ENCODE measurements around the gene ZNF512B. TPM values are rescaled to one million over a fixed set of nuclear protein-coding genes. Genes with fewer than 3 reads are reported as not detected.
"Not testable (repeated sequence)": the region's sequence is repeated elsewhere in the genome, so short reads cannot be mapped to it uniquely, and the experiment has no call there.

Gene ZNF512B
- total RNA-seq, 1 donor from 2014 or later: 5.2 TPM

- no peak for DNase-seq (ENCODE audit: low read depth)
Measured at GRCh38 chr20:63966172-63966943, 3.4 kb downstream of the ZNF512B start.

GRCh38 chr20:63964412-63964811, 5.3 kb downstream of the ZNF512B start:
- no peak overlapping the region for H3K4me3 ChIP-seq (ENCODE audit: low read depth, low read length)
- DNase-seq (ENCODE audit: low read depth): no peak
- TF ChIP-seq CTCF (conservative IDR thresholded peaks at IDR 0.05; ENCODE audit: low read depth, low read length): no peak

More at GRCh38 chr20:63966172-63966943, 3.4 kb downstream of the ZNF512B start:
- no peak overlapping the region for H3K4me3 ChIP-seq (ENCODE audit: low read depth, low read length)
- TF ChIP-seq CTCF (conservative IDR thresholded peaks at IDR 0.05; ENCODE audit: low read depth, low read length): no peak

GRCh38 chr20:63963784-63964301, 5.9 kb downstream of the ZNF512B start:
- H3K4me3 ChIP-seq (ENCODE audit: low read depth, low read length): no peak overlapping the region
- no peak for TF ChIP-seq CTCF (conservative IDR thresholded peaks at IDR 0.05; ENCODE audit: low read depth, low read length)
- no peak for DNase-seq (ENCODE audit: low read depth)

- TF ChIP-seq CTCF (conservative IDR thresholded peaks at IDR 0.05; ENCODE audit: low read depth, low read length): no peak
- H3K4me3 ChIP-seq (ENCODE audit: low read depth, low read length): no peak overlapping the region
- DNase-seq (ENCODE audit: low read depth): no peak
Measured at GRCh38 chr20:63963348-63963741, 6.4 kb downstream of the ZNF512B start.

GRCh38 chr20:63962426-63963347, 7.0 kb downstream of the ZNF512B start:
- H3K4me3 ChIP-seq (ENCODE audit: low read depth, low read length): no peak overlapping the region
- DNase-seq (ENCODE audit: low read depth): no peak
- no peak for TF ChIP-seq CTCF (conservative IDR thresholded peaks at IDR 0.05; ENCODE audit: low read depth, low read length)

GRCh38 chr20:63961664-63962425, 7.9 kb downstream of the ZNF512B start:
- H3K4me3 ChIP-seq (ENCODE audit: low read depth, low read length): no peak overlapping the region
- TF ChIP-seq CTCF (conservative IDR thresholded peaks at IDR 0.05; ENCODE audit: low read depth, low read length): no peak
- no peak for DNase-seq (ENCODE audit: low read depth)

GRCh38 chr20:63960654-63961621, 8.8 kb downstream of the ZNF512B start:
- not testable (repeated sequence) for DNase-seq (ENCODE audit: low read depth); H3K4me3 ChIP-seq (ENCODE audit: low read depth, low read length)

Data from epithelial cell of proximal tubule (primary cell).